Spinal cord (tissue), 10 donors: ENCODE measurements around the gene SLC29A4. TPM values are rescaled to one million over a fixed set of nuclear protein-coding genes. Genes with fewer than 3 reads are reported as not detected.
"Not testable (repeated sequence)": the region's sequence is repeated elsewhere in the genome, so short reads cannot be mapped to it uniquely, and the experiment has no call there.

Source experiments
- DNase-seq, 6 donors: peaks; one replicate each; pipeline versions ENCODE4 v3.0.0 to v3.0.0-alpha.2; 2013 to 2015; ENCODE audit warnings: low spot score in 6 of 6, low read depth in 4 of 6
- H3K27ac ChIP-seq: one replicate; pipeline ENCODE4 v1.5.1; 2013; ENCODE audit warnings: low read depth, low read length, control low read depth
- H3K27me3 ChIP-seq: one replicate; pipeline ENCODE4 v1.6.1; 2013; ENCODE audit warnings: low read length; ENCODE audit not compliant: control insufficient read depth, insufficient read depth
- H3K36me3 ChIP-seq: one replicate; pipeline ENCODE4 v1.6.1; 2013; ENCODE audit warnings: low read length; ENCODE audit not compliant: control insufficient read depth, insufficient read depth
- H3K4me1 ChIP-seq: one replicate; pipeline ENCODE4 v1.6.1; 2013; ENCODE audit warnings: low read length; ENCODE audit not compliant: control insufficient read depth, insufficient read depth
- H3K4me3 ChIP-seq: one replicate; pipeline ENCODE4 v1.5.1; 2013; ENCODE audit warnings: low read depth, low read length, control low read depth
- H3K9me3 ChIP-seq: one replicate; pipeline ENCODE4 v1.6.1; 2013; ENCODE audit warnings: low read length; ENCODE audit not compliant: control insufficient read depth, insufficient read depth
- WGBS: methylation state at CpG from one replicate; pipeline ENCODE4 v1.1.5; 2013; ENCODE audit warnings: missing lambda C conversion rate; ENCODE audit not compliant: insufficient coverage; 5-methylcytosine and 5-hydroxymethylcytosine counted together
- polyA plus RNA-seq, 2 donors: library from polyadenylated mRNA; unstranded; fragments of 120-200 nt; gene quantifications; one replicate each; pipeline ENCODE4 v1.2.1, GENCODE V29; 2013; ENCODE audit not compliant: insufficient read length in 2 of 2
- total RNA-seq, 2 donors: library from RNA; depleted of rRNA in 1 of 2; stranded (reverse); fragments of 120-200 nt in 1 of 2; fragments of >200 nt in 1 of 2; gene quantifications; one replicate each; pipeline versions ENCODE4 v1.2.3 to v1.2.4, GENCODE V29; 2013 to 2014
- donor health status: healthy.

SLC29A4 gene
- total and polyA plus RNA-seq, 4 donors: 7.7 to 59.8 (median 33.6) TPM

GRCh38 chr7:5320391-5320790 is 37.6 kb downstream of the SLC29A4 start:
- H3K36me3 ChIP-seq: peaks cover 84% of the 10 kb centered on the region
- peaks cover 4% of the 10 kb centered on the region for H3K9me3 ChIP-seq
- no peaks in the 10 kb centered on the region for H3K4me1 ChIP-seq
- no peaks in the 10 kb centered on the region for H3K27me3 ChIP-seq
- H3K4me3 ChIP-seq: no peak overlapping the region
- H3K27ac ChIP-seq: no peak overlapping the region
- no peak for DNase-seq
- 100% methylated on average over 6 of the region's 13 CpGs for WGBS

- H3K27me3 ChIP-seq: no peaks in the 10 kb centered on the region
- H3K36me3 ChIP-seq: peaks cover 84% of the 10 kb centered on the region
- H3K4me1 ChIP-seq: no peaks in the 10 kb centered on the region
- 98% methylated on average over 31 of the region's 33 CpGs for WGBS
- no peak overlapping the region for H3K27ac ChIP-seq
- no peak overlapping the region for H3K4me3 ChIP-seq
- DNase-seq: no peak
- peaks cover 4% of the 10 kb centered on the region for H3K9me3 ChIP-seq
Measured at GRCh38 chr7:5320802-5321396, 38.2 kb downstream of the SLC29A4 start.

GRCh38 chr7:5322621-5323410 is 40.1 kb downstream of the SLC29A4 start:
- Histone ChIP-seq H3K27ac (no peak overlapping the region), H3K4me3 (no peak overlapping the region), H3K27me3 (no peaks in the 10 kb centered on the region), H3K4me1 (no peaks in the 10 kb centered on the region), H3K9me3 (peaks cover 4% of the 10 kb centered on the region), H3K36me3 (peaks cover 83% of the 10 kb centered on the region)
- 80% methylated on average over 28 of the region's 29 CpGs for WGBS
- no peak for DNase-seq

GRCh38 chr7:5323800-5324781 is 41.3 kb downstream of the SLC29A4 start:
- WGBS: 97% methylated on average over 27 of the region's 31 CpGs
- H3K4me3 ChIP-seq, DNase-seq, H3K4me1 ChIP-seq, H3K27ac ChIP-seq, H3K9me3 ChIP-seq, H3K27me3 ChIP-seq: not testable (repeated sequence)
- H3K36me3 ChIP-seq: peaks cover 90% of the 10 kb centered on the region

GRCh38 chr7:5324961-5325360 is 42.2 kb downstream of the SLC29A4 start:
- Histone ChIP-seq H3K4me1 (no peaks in the 10 kb centered on the region), H3K36me3 (peaks cover 87% of the 10 kb centered on the region), H3K27ac (no peak overlapping the region), H3K9me3 (no peaks in the 10 kb centered on the region), H3K27me3 (no peaks in the 10 kb centered on the region), H3K4me3 (no peak overlapping the region)
- DNase-seq: no peak
- 75% methylated on average over 2 of the region's 10 CpGs for WGBS

- whole genome bisulfite sequencing: 100% methylated on average over 1 of the region's 3 CpGs
- Histone ChIP-seq H3K27me3 (no peaks in the 10 kb centered on the region), H3K4me3 (no peak overlapping the region), H3K9me3 (no peaks in the 10 kb centered on the region), H3K36me3 (peaks cover 82% of the 10 kb centered on the region), H3K4me1 (no peaks in the 10 kb centered on the region), H3K27ac (no peak overlapping the region)
- no peak for DNase-seq
Measured at GRCh38 chr7:5330288-5330687, 47.5 kb downstream of the SLC29A4 start.

- DNase-seq: no peak
- Histone ChIP-seq H3K9me3 (no peaks in the 10 kb centered on the region), H3K27ac (no peak overlapping the region), H3K27me3 (no peaks in the 10 kb centered on the region), H3K36me3 (peaks cover 83% of the 10 kb centered on the region), H3K4me3 (no peak overlapping the region), H3K4me1 (no peaks in the 10 kb centered on the region)
- WGBS: 76% methylated on average over 43 of the region's 43 CpGs
Measured at GRCh38 chr7:5332579-5332978, 49.8 kb downstream of the SLC29A4 start.

- Histone ChIP-seq H3K4me3 (no peak overlapping the region), H3K9me3 (no peaks in the 10 kb centered on the region), H3K4me1 (no peaks in the 10 kb centered on the region), H3K27me3 (no peaks in the 10 kb centered on the region), H3K36me3 (peaks cover 80% of the 10 kb centered on the region), H3K27ac (no peak overlapping the region)
- DNase-seq: no peak
- WGBS: 78% methylated on average over 28 of the region's 32 CpGs
Measured at GRCh38 chr7:5333121-5334045, 50.6 kb downstream of the SLC29A4 start.

- WGBS: 83% methylated on average over 4 of the region's 8 CpGs
- H3K27me3 ChIP-seq: no peaks in the 10 kb centered on the region
- H3K4me3 ChIP-seq: no peak overlapping the region
- no peak overlapping the region for H3K27ac ChIP-seq
- peaks cover 85% of the 10 kb centered on the region for H3K36me3 ChIP-seq
- H3K4me1 ChIP-seq: no peaks in the 10 kb centered on the region
- DNase-seq: no peak
- no peaks in the 10 kb centered on the region for H3K9me3 ChIP-seq
Measured at GRCh38 chr7:5334671-5335070, 51.9 kb downstream of the SLC29A4 start.
